Right cardiac atrium (tissue), 5 donors: Measurements from ENCODE around the gene ZPBP2. TPM values are rescaled to one million over a fixed set of nuclear protein-coding genes. Genes with fewer than 3 reads are reported as not detected.
"Not testable (repeated sequence)": the region's sequence is repeated elsewhere in the genome, so short reads cannot be mapped to it uniquely, and the experiment has no call there.

Experiments used
- ATAC-seq, 2 donors: fragments of 200-7000 bp; cut with Tn5 transposase; one replicate each; pipeline versions ENCODE4 v1.8.0 to v1.9.1; 2020; ENCODE audit warnings: moderate library complexity in 2 of 2, mild to moderate bottlenecking in 1 of 2
- DNase-seq, 3 donors: peaks; one replicate each; pipeline ENCODE4 v3.0.0-alpha.2; 2020
- H3K27ac ChIP-seq: one replicate; pipeline ENCODE4 v1.5.1; 2013; ENCODE audit warnings: mild to moderate bottlenecking, low read length, control low read depth, moderate library complexity
- H3K27me3 ChIP-seq: one replicate; pipeline ENCODE4 v1.6.1; 2013; ENCODE audit not compliant: control insufficient read depth, insufficient read depth
- H3K4me1 ChIP-seq: one replicate; pipeline ENCODE4 v1.6.1; 2013; ENCODE audit warnings: low read length; ENCODE audit not compliant: control insufficient read depth, insufficient read depth
- H3K4me3 ChIP-seq: one replicate; pipeline ENCODE4 v1.5.1; 2013; ENCODE audit warnings: low read length, control low read depth
- H3K9me3 ChIP-seq: one replicate; pipeline ENCODE4 v1.6.1; 2013; ENCODE audit warnings: low read length; ENCODE audit not compliant: control insufficient read depth
- WGBS: extraction: QIAGEN DNeasy Blood & Tissue Kit; methylation state at CpG from one replicate; pipeline ENCODE4 v1.1.7; 2013; 5-methylcytosine and 5-hydroxymethylcytosine counted together
- intact Hi-C, 4 donors: fragments of 100-400 bp; cut with DNase I; formaldehyde crosslinking; loops; one replicate each; pipeline versions ENCODE4 v1.11.0 to v1.14.0; 2022 to 2023
- polyA plus RNA-seq: library from polyadenylated mRNA; stranded (reverse); fragments of 200-250 nt; gene quantifications from one replicate; pipeline ENCODE4 v1.2.3, GENCODE V29; 2013
- total RNA-seq, 4 donors: library from RNA; stranded (reverse); fragmentation: NEBNext Ultra II Directional; extraction: Animal tissue kit (Norgen Biotek cat#: 25700); gene quantifications; one replicate each; pipeline ENCODE4 v1.2.1, GENCODE V29; 2021
- donor health status: healthy with polysubstance abuse.
- donor health status: DM: no; HTN: yes; CAD: no.
- donor health status: DM: no; HTN: no; CAD: no.
- donor health status: DM: no; HTN: yes; CAD: no; lungs with severe emphysema.
- donor health status: DM: yes; HTN: yes; CAD: no.

The ZPBP2 gene
- total and polyA plus RNA-seq, 5 donors, result not detected

DNA sequence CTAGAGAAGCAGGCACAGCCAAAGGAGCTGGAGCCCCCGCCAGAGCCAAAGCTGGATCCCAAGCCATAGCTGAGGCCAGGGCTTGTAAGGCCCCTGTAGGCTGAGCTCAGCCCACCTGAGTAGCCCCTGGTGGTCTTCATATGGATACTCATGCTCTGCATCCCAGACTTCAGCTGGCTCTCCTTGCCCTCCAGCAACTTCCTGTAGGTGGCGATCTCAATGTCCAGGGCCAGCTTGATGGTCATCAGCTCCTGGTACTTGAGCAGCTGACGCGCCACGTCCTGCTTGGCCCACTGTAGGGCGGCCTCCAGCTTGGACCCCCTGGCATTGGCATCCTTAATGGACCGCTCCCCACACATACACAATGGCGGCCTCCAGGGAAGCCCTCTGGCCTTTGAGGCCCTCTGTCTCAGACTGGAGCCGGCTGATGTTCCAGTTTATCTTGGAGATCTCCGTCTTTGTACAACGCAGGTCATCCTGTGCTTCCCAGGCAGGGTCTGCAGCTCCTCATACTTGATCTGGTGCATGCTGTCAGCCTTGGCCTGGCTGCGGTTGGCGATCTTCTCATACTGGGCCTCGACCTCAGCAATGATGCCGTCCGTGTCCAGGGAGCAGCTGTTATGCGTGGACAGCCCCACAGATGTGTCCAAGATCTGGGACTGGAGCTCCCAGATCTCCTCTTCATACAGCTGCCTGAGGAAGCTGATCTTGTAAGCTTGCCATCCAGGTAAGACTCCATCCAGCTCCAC, 32.8 kb upstream of the ZPBP2 start:
- Histone ChIP-seq H3K9me3 (no peaks in the 10 kb centered on the region), H3K4me1 (no peaks in the 10 kb centered on the region), H3K4me3 (no peak overlapping the region), H3K27ac (no peak overlapping the region), H3K27me3 (no peaks in the 10 kb centered on the region)
- no peak for DNase-seq
- intact Hi-C loops, result no loop called here
- ATAC-seq, result no peak
- 92% methylated on average over 17 of the region's 17 CpGs for WGBS

DNA sequence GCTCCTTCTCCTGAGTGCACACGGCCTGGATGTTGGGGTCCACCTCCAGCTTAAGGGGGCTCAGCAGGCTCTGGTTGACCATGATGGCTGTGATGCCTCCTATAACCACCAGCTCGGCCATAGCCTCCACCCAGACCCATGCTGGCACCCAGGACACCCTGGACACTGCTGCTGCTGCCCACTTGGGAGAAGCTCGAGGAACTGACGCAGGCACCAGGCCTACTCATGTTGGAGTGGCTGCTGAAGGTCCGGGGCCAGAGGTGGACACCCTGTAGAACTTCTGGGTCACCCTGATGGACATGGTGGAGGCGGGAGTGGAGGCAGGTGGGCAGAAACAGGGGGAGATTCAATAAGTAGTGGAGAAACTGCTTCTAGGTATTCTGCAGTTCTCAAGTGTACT, 31.9 kb upstream of the ZPBP2 start:
- H3K27me3 ChIP-seq, result no peaks in the 10 kb centered on the region
- no peak overlapping the region for H3K27ac ChIP-seq
- ATAC-seq (no peak), DNase-seq (no peak)
- H3K9me3 ChIP-seq, result no peaks in the 10 kb centered on the region
- intact Hi-C loops, result no loop called here
- WGBS, result 77% methylated on average over 6 of the region's 6 CpGs
- H3K4me3 ChIP-seq, result no peak overlapping the region
- H3K4me1 ChIP-seq, result no peaks in the 10 kb centered on the region

DNA sequence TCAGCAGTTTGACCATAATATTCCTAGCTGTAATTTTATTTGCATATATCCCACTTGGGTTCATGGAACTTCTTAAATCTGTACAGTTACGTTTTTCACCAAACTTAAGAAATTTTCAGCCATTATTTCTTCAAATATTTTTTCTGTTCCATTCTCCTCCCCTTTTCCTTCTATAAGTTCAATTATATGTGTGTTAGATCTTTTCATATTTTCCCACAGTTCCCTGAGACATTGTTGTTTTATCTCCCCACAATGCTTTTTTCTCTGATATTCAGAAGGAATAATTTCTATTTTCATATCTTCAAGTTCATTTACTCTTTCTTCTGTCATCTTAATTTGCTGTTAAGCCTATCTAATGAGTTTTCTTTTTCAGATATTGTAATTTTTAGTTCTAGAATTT, 29.9 kb upstream of the ZPBP2 start:
- H3K4me1 ChIP-seq, result no peaks in the 10 kb centered on the region
- no peak for ATAC-seq

DNA sequence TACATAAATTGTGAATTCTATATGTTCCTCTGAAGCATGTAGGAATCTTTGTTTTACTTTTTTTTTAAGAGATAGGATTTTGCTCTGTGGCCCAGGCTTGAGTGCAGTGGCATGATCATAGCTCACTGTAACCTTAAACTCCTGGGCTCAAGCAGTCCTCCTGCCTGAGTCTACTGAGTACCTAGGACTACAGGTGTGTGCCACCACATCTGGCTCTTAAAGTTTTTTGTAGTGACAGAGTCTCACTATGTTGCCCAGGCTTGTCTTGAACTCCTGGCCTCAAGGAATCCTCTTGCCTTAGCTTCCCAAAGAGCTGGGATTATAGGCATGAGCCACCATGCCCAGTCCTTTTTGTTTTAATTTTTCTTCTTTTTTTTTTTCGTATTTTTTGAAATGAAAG, 29.2 kb upstream of the ZPBP2 start:
- Histone ChIP-seq H3K4me1 (no peaks in the 10 kb centered on the region), H3K9me3 (no peaks in the 10 kb centered on the region), H3K27me3 (no peaks in the 10 kb centered on the region), H3K27ac (no peak overlapping the region), H3K4me3 (no peak overlapping the region)
- DNase-seq (no peak), ATAC-seq (no peak)
- WGBS, result 80% methylated on average over 1 of the region's 1 CpG
- intact Hi-C loops, result no loop called here

More for the DNA sequence above, 29.9 kb upstream of the ZPBP2 start:
- Histone ChIP-seq H3K27me3 (no peaks in the 10 kb centered on the region), H3K9me3 (no peaks in the 10 kb centered on the region), H3K27ac (no peak overlapping the region), H3K4me3 (no peak overlapping the region)
- WGBS, result 69% methylated on average over 1 of the region's 1 CpG
- intact Hi-C loops, result no loop called here
- no peak for DNase-seq

DNA sequence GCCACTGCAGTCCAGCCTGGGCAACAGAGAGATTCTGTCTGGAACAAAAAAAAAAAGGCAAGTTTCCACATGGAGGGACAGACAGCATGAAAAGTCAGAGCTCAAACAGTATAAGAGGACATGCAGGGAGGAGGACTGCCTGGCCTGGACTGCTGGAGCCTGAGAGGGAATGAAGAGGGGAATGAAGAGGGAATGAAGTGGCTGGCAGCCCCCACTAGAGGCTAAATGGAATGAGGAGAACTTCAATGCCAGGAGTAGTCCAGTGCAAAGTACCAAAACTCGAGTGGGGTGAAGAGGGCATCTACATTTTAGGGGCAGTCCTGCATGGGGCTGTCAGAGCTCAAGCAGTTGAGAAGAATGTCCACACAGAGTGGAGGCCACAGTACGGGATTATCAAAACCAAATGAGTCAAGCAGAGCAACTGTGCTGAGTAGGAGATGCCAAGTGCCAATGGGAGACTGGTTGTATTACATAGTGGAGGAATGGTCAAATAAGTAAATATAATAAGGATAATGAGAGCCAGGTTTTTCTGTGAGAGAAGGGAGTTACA, 26.8 kb upstream of the ZPBP2 start:
- no peak overlapping the region for H3K27ac ChIP-seq
- no peak overlapping the region for H3K4me3 ChIP-seq
- DNase-seq (no peak), ATAC-seq (no peak)
- no peaks in the 10 kb centered on the region for H3K27me3 ChIP-seq
- no peaks in the 10 kb centered on the region for H3K9me3 ChIP-seq
- WGBS, result 59% methylated on average over 2 of the region's 2 CpGs
- intact Hi-C loops, result no loop called here
- H3K4me1 ChIP-seq, result no peaks in the 10 kb centered on the region

DNA sequence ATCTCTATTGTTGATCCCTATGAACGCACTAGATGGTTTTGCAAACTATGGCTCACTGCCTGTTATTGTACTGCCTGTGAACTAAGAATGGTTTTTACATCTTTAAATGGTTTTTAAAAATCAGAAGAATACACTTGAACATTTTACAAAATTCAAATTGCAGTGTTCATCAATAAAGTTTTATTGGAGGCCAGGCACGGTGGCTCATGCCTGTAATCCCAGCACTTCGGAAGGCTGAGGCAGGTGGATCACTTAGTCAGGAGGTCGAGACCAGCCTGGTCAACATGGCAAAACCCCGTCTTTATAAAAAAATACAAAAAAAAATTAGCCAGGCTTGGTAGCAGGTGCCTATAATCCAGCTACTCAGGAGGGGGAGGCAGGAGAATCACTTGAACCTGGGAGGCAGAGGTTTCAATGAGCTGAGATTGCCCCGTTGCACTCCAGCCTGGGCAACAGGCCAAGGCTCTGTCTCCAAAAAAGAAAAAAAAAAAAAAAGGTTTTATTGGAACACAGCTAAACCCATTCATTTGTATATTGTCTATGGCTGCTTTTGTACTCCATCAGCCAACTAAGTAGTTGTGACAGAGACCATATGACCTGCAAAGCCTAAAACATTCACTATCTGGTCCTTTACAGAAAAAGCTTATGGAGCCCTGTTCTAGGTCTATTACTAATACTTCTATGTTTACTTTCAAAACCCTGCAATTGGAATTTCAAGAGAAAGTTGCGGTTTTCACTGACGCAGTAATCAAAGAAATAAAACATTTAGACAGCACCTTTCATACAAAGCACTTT, 22.8 kb upstream of the ZPBP2 start:
- WGBS, result 76% methylated on average over 8 of the region's 8 CpGs
- Histone ChIP-seq H3K4me1 (no peaks in the 10 kb centered on the region), H3K4me3 (no peak overlapping the region), H3K9me3 (no peaks in the 10 kb centered on the region), H3K27ac (no peak overlapping the region), H3K27me3 (no peaks in the 10 kb centered on the region)
- intact Hi-C loops, result no loop called here
- no peak for DNase-seq
- no peak for ATAC-seq

DNA sequence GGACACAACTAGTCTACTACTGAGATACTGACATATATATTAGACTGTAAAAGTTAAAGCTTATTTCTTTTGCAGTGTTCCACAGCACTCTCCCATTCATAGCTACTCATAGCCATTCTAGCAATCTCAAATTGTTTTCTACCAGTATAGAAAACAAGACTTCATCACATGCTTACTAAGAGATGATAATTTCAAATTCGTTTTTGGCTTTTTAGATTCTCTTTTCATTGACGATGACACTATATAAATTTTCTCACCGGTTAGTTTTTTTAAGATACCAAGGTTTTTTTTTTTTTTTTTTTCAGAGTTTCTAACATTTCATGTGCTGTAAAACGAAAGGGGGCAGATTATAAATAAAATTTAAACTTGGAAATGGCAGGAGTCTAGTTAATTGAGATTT, 21.8 kb upstream of the ZPBP2 start:
- Histone ChIP-seq H3K27me3 (no peaks in the 10 kb centered on the region), H3K9me3 (no peaks in the 10 kb centered on the region), H3K27ac (no peak overlapping the region), H3K4me3 (no peak overlapping the region), H3K4me1 (no peaks in the 10 kb centered on the region)
- WGBS, result 70% methylated on average over 4 of the region's 4 CpGs
- ATAC-seq, result no peak
- DNase-seq, result no peak
- intact Hi-C loops, result no loop called here

DNA sequence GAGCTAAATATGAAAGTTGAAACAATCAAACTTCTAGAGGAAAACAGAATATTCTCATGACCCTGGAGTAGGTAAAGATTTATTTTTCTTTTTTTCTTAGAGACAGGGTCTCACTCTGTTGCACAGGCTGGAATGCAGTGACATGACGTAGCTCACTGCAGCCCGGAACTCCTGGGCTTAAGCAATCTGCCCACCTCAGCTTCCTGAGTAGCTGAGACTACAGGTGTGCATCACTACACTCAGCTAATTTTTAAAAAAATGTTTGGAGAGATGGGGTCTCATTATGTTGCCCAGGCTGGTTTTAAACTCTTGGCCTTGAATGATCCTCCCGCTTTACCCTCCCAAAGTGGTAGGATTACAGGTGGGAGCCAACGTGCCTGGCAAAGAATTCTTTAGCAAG, 19.4 kb upstream of the ZPBP2 start:
- H3K4me1 ChIP-seq, result no peaks in the 10 kb centered on the region
- intact Hi-C loops, result no loop called here
- no peak for ATAC-seq
- H3K27ac ChIP-seq, result no peak overlapping the region
- no peak for DNase-seq
- H3K9me3 ChIP-seq, result no peaks in the 10 kb centered on the region
- 75% methylated on average over 4 of the region's 4 CpGs for WGBS
- no peak overlapping the region for H3K4me3 ChIP-seq
- H3K27me3 ChIP-seq, result no peaks in the 10 kb centered on the region

DNA sequence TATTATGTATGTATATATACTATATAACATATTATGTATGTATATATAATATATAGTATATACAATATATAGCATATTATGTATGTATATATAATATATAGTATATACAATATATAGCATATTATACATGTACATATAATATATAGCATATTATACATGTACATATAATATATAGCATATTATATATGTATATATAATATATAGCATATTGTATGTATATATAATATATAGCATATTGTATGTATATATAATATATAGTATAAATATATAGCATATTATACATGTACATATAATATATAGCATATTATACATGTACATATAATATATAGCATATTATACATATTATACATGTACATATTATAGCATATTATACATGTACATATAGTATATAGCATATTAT, 17.8 kb upstream of the ZPBP2 start:
- intact Hi-C loops, DNase-seq, H3K4me1 ChIP-seq, H3K27ac ChIP-seq, H3K9me3 ChIP-seq, ATAC-seq, H3K4me3 ChIP-seq, H3K27me3 ChIP-seq: not testable (repeated sequence)

DNA sequence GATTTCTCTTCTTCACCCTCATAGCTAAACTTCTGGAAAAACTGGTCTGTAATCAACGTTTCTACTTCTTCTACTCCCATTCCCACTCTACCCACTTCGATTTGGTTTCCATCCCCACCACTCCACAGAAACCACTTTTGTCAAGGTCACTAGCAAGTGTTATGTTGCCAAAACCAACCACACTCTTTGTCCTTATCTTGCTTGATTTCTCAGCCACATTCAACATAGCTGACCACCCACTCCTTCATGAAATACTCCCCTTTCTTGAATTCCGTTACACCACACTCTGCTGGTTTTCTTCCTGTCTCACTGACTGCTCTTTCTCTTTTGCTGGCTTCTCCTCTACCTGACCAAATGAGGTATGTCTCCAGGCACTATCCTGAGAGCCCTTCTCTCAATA, 15.8 kb upstream of the ZPBP2 start:
- Histone ChIP-seq H3K27me3 (no peaks in the 10 kb centered on the region), H3K4me1 (no peaks in the 10 kb centered on the region), H3K4me3 (no peak overlapping the region), H3K27ac (no peak overlapping the region), H3K9me3 (no peaks in the 10 kb centered on the region)
- no peak for ATAC-seq
- intact Hi-C loops, result no loop called here
- 31% methylated on average over 3 of the region's 3 CpGs for WGBS
- DNase-seq, result no peak

DNA sequence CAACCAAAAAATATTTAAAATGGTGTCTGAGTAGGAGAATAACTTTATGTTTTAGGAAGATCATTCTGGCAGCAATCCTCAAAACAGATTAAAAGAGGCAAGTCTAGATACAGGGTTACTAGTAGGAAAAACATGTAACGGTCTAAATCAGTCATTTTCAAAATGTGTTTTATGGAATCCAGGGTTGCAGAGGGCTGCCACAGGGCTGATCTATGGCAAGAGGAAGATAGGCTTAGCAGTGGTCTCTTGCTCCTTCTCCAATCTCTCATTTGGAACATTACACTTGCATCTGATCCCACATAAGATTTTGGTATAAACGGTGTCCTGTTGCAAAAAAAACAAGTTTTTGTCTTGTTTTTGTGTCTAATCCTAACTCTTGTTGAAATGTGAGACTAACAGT, 13.1 kb upstream of the ZPBP2 start:
- Histone ChIP-seq H3K4me1 (no peaks in the 10 kb centered on the region), H3K27me3 (peaks cover 3% of the 10 kb centered on the region), H3K27ac (no peak overlapping the region), H3K9me3 (no peaks in the 10 kb centered on the region), H3K4me3 (no peak overlapping the region)
- DNase-seq (no peak), ATAC-seq (no peak)
- WGBS, result 63% methylated on average over 2 of the region's 2 CpGs
- intact Hi-C loops, result no loop called here
